ENCODE results near the gene TYW1B.
"Not testable (repeated sequence)": the region's sequence is repeated elsewhere in the genome, so short reads cannot be mapped to it uniquely, and the experiment has no call there.

The TYW1B gene

GRCh38 chr7:72808511-72808910 lies 19.5 kb downstream of the TYW1B start:
- DNase-seq, result not testable (repeated sequence)

- DNase-seq, result not testable (repeated sequence)
Measured at GRCh38 chr7:72806851-72807250, 21.1 kb downstream of the TYW1B start.

GRCh38 chr7:72805526-72806494 lies 22.2 kb downstream of the TYW1B start:
- no peak for DNase-seq

- DNase-seq, result not testable (repeated sequence)
Measured at GRCh38 chr7:72803778-72804177, 24.2 kb downstream of the TYW1B start.

GRCh38 chr7:72801564-72801963 lies 26.4 kb downstream of the TYW1B start:
- DNase-seq, result not testable (repeated sequence)

- not testable (repeated sequence) for DNase-seq
Measured at GRCh38 chr7:72795401-72795800, 32.6 kb downstream of the TYW1B start.

- no peak for DNase-seq
Measured at GRCh38 chr7:72793791-72794190, 34.2 kb downstream of the TYW1B start.

GRCh38 chr7:72790698-72791060 lies 37.3 kb downstream of the TYW1B start:
- not testable (repeated sequence) for DNase-seq

GRCh38 chr7:72790048-72790697 lies 37.8 kb downstream of the TYW1B start:
- DNase-seq, result peak; percentile 42

- DNase-seq, result no peak
Measured at GRCh38 chr7:72785166-72785955, 42.6 kb downstream of the TYW1B start.

- DNase-seq, result peak; percentile 11
Measured at GRCh38 chr7:72783601-72784370, 44.2 kb downstream of the TYW1B start.

- no peak for DNase-seq
Measured at GRCh38 chr7:72781631-72782030, 46.4 kb downstream of the TYW1B start.

GRCh38 chr7:72781161-72781560 lies 46.8 kb downstream of the TYW1B start:
- DNase-seq, result no peak

- DNase-seq, result not testable (repeated sequence)
Measured at GRCh38 chr7:72780289-72780894, 47.6 kb downstream of the TYW1B start.

- not testable (repeated sequence) for DNase-seq
Measured at GRCh38 chr7:72777167-72777566, 50.8 kb downstream of the TYW1B start.

GRCh38 chr7:72772627-72773026 lies 55.4 kb downstream of the TYW1B start:
- not testable (repeated sequence) for DNase-seq

GRCh38 chr7:72766994-72767393 lies 61.0 kb downstream of the TYW1B start:
- DNase-seq, result not testable (repeated sequence)

- DNase-seq, result no peak
Measured at GRCh38 chr7:72760602-72761001, 67.4 kb downstream of the TYW1B start.

GRCh38 chr7:72754312-72754711 lies 73.7 kb downstream of the TYW1B start:
- DNase-seq, result no peak

- no peak for DNase-seq
Measured at GRCh38 chr7:72753781-72754180, 74.2 kb downstream of the TYW1B start.

GRCh38 chr7:72753229-72753628 lies 74.8 kb downstream of the TYW1B start:
- DNase-seq, result not testable (repeated sequence)

- no peak for DNase-seq
Measured at GRCh38 chr7:72751978-72752377, 76.0 kb downstream of the TYW1B start.

All from midbrain (tissue), 1 donor.